ENCODE data around the gene AGBL4.

GRCh38 chr1:48803474-48803873 is 1220.3 kb downstream of the AGBL4 start:
- TF ChIP-seq CTCF (IDR thresholded peaks at IDR 0.05) (no peak), POLR2A (IDR thresholded peaks at IDR 0.05) (no peak)

Measured in lower leg skin (tissue), 3 donors.